ENCODE measurements around the gene MATN4.

GRCh38 chr20:45248609-45249008 is 59.5 kb downstream of the MATN4 start:
- TF ChIP-seq, protein P1, sequence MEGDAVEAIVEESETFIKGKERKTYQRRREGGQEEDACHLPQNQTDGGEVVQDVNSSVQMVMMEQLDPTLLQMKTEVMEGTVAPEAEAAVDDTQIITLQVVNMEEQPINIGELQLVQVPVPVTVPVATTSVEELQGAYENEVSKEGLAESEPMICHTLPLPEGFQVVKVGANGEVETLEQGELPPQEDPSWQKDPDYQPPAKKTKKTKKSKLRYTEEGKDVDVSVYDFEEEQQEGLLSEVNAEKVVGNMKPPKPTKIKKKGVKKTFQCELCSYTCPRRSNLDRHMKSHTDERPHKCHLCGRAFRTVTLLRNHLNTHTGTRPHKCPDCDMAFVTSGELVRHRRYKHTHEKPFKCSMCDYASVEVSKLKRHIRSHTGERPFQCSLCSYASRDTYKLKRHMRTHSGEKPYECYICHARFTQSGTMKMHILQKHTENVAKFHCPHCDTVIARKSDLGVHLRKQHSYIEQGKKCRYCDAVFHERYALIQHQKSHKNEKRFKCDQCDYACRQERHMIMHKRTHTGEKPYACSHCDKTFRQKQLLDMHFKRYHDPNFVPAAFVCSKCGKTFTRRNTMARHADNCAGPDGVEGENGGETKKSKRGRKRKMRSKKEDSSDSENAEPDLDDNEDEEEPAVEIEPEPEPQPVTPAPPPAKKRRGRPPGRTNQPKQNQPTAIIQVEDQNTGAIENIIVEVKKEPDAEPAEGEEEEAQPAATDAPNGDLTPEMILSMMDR (IDR thresholded peaks at IDR 0.05) = no peak
- no peak for TF ChIP-seq POLR2A (IDR thresholded peaks at IDR 0.05)
